ENCODE data around the gene KLC3.

Gene KLC3

GRCh38 chr19:45385392-45386221 is 45.1 kb downstream of the KLC3 start:
- peak; percentile 36; the same call in 2 of the 3 replicates for ATAC-seq
- no peak for TF ChIP-seq TOX (CRISPR knock-in tag; IDR thresholded peaks at IDR 0.05; ENCODE audit: borderline replicate concordance)
- no peak for TF ChIP-seq ISL1 (CRISPR knock-in tag; IDR thresholded peaks at IDR 0.05)
- no peak for TF ChIP-seq BACH2 (CRISPR knock-in tag; IDR thresholded peaks at IDR 0.05; ENCODE audit: borderline replicate concordance)
- TF ChIP-seq, protein P1, sequence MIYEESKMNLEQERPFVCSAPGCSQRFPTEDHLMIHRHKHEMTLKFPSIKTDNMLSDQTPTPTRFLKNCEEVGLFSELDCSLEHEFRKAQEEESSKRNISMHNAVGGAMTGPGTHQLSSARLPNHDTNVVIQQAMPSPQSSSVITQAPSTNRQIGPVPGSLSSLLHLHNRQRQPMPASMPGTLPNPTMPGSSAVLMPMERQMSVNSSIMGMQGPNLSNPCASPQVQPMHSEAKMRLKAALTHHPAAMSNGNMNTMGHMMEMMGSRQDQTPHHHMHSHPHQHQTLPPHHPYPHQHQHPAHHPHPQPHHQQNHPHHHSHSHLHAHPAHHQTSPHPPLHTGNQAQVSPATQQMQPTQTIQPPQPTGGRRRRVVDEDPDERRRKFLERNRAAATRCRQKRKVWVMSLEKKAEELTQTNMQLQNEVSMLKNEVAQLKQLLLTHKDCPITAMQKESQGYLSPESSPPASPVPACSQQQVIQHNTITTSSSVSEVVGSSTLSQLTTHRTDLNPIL (CRISPR knock-in tag; IDR thresholded peaks at IDR 0.05; ENCODE audit: low read depth): no peak
- no peak for TF ChIP-seq GLIS3 (CRISPR knock-in tag; IDR thresholded peaks at IDR 0.05)
- TF ChIP-seq POU6F1 (CRISPR knock-in tag; IDR thresholded peaks at IDR 0.05; ENCODE audit: borderline replicate concordance, low read depth): no peak
- TF ChIP-seq, protein P2, sequence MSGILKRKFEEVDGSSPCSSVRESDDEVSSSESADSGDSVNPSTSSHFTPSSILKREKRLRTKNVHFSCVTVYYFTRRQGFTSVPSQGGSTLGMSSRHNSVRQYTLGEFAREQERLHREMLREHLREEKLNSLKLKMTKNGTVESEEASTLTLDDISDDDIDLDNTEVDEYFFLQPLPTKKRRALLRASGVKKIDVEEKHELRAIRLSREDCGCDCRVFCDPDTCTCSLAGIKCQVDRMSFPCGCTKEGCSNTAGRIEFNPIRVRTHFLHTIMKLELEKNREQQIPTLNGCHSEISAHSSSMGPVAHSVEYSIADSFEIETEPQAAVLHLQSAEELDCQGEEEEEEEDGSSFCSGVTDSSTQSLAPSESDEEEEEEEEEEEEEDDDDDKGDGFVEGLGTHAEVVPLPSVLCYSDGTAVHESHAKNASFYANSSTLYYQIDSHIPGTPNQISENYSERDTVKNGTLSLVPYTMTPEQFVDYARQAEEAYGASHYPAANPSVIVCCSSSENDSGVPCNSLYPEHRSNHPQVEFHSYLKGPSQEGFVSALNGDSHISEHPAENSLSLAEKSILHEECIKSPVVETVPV (CRISPR knock-in tag; IDR thresholded peaks at IDR 0.05): no peak
- TF ChIP-seq ARNTL (CRISPR knock-in tag; IDR thresholded peaks at IDR 0.05; ENCODE audit: borderline replicate concordance, low read depth): no peak
- TF ChIP-seq PATZ1 (CRISPR knock-in tag; IDR thresholded peaks at IDR 0.05; ENCODE audit: borderline replicate concordance): no peak
- no peak for TF ChIP-seq ZC3H10 (CRISPR knock-in tag; IDR thresholded peaks at IDR 0.05)
- TF ChIP-seq TSHZ2 (CRISPR knock-in tag; IDR thresholded peaks at IDR 0.05): no peak
- no peak for TF ChIP-seq ZNF70 (CRISPR knock-in tag; IDR thresholded peaks at IDR 0.05)
- TF ChIP-seq OSR1 (CRISPR knock-in tag; IDR thresholded peaks at IDR 0.05): no peak
- TF ChIP-seq CSDC2 (CRISPR knock-in tag; IDR thresholded peaks at IDR 0.05): no peak
- TF ChIP-seq ESRRG (CRISPR knock-in tag; IDR thresholded peaks at IDR 0.05): no peak
- TF ChIP-seq RARB (CRISPR knock-in tag; IDR thresholded peaks at IDR 0.05): no peak

- peak; percentile 97 for ATAC-seq
- TF ChIP-seq ZNF565 (CRISPR knock-in tag; conservative IDR thresholded peaks at IDR 0.05; ENCODE audit: low read depth) (no peak), ZNF8 (CRISPR knock-in tag; IDR thresholded peaks at IDR 0.05) (no peak), BACH2 (CRISPR knock-in tag; IDR thresholded peaks at IDR 0.05; ENCODE audit: borderline replicate concordance) (no peak), ARNTL (CRISPR knock-in tag; IDR thresholded peaks at IDR 0.05; ENCODE audit: borderline replicate concordance, low read depth) (no peak), GLIS3 (CRISPR knock-in tag; IDR thresholded peaks at IDR 0.05) (no peak), ZNF70 (CRISPR knock-in tag; IDR thresholded peaks at IDR 0.05) (no peak), SNAI2 (CRISPR knock-in tag; IDR thresholded peaks at IDR 0.05) (no peak)
- TF ChIP-seq, protein P1 (CRISPR knock-in tag; IDR thresholded peaks at IDR 0.05; ENCODE audit: low read depth): no peak
These were observed 50.8 kb downstream of the KLC3 start for GRCh38 chr19:45391346-45391745.

Data from SK-N-SH treated with all-trans-retinoic acid at 6 μM for 48 hours (cell line).